Thyroid gland (tissue), 4 donors: ENCODE measurements around the gene LGSN.

Experiments used
- CTCF ChIP-seq, 6 experiments: fragments of 200-600 bp in 3 of 6; fragments of 450-650 bp in 3 of 6; sonication (generic) in 3 of 6; IDR thresholded peaks; one replicate each; pipeline ENCODE4 v1.5.1; 2016 to 2019; ENCODE audit warnings: antibody characterized with exemption in 6 of 6, mild to moderate bottlenecking in 2 of 6, inconsistent platforms in 1 of 6, moderate library complexity in 1 of 6
- POLR2A ChIP-seq, 2 donors: fragments of 450-650 bp; IDR thresholded peaks; one replicate each; pipeline ENCODE4 v1.6.1; 2017; ENCODE audit warnings: antibody characterized with exemption in 2 of 2, mild to moderate bottlenecking in 2 of 2, moderate library complexity in 1 of 2

- TF ChIP-seq CTCF (IDR thresholded peaks at IDR 0.05) (no peak), POLR2A (IDR thresholded peaks at IDR 0.05) (no peak)
Observed at GRCh38 chr6:63348836-63349235, 29.1 kb upstream of the LGSN start.
